HG03354 (cell line): ENCODE data around the gene SLC48A1.
A peak's percentile ranks its signal among the peaks of the same experiment; 100 is the strongest.
"Not testable (repeated sequence)": the region's sequence is repeated elsewhere in the genome, so short reads cannot be mapped to it uniquely, and the experiment has no call there.

Source experiments
- ATAC-seq: cut with Tn5 transposase; IDR thresholded peaks from one replicate; pipeline ENCODE4 v1.9.1; 2021; ENCODE audit warnings: mild to moderate bottlenecking; ENCODE audit not compliant: unreplicated experiment, poor library complexity, severe bottlenecking

Gene SLC48A1

GRCh38 chr12:47804171-47804570 is 31.1 kb downstream of the SLC48A1 start:
- ATAC-seq, result no peak

DNA sequence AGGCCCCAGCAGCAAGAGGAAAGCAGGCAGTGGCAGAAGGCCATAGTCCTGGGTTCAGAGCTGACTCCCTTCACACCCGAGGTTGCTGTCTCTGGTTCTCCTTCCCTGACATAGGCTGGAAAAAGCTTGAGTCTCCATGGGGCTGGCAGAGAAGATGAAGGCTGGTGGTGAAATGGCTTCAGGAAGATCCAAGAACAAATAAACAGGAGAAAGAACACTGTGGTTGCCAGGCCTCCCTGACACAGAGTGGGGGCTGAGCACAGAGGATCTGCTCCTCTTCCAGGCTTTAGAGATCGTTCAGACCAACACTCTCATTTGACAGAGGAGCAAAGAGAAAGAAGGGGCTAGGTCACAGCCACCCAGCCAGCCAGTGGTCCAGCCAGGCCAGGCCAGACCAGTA is 32.4 kb downstream of the SLC48A1 start:
- no peak for ATAC-seq

- ATAC-seq, result no peak
Measured at GRCh38 chr12:47807338-47807737, 34.3 kb downstream of the SLC48A1 start.

GRCh38 chr12:47808050-47808449 is 35.0 kb downstream of the SLC48A1 start:
- peak; percentile 49 for ATAC-seq

GRCh38 chr12:47808574-47809365 is 35.7 kb downstream of the SLC48A1 start:
- peak; percentile 22 for ATAC-seq

- not testable (repeated sequence) for ATAC-seq
Measured at GRCh38 chr12:47809518-47809917, 36.5 kb downstream of the SLC48A1 start.

GRCh38 chr12:47811072-47811396 is 38.0 kb downstream of the SLC48A1 start:
- no peak for ATAC-seq

- ATAC-seq, result no peak
Measured at GRCh38 chr12:47811581-47812484, 38.8 kb downstream of the SLC48A1 start.

DNA sequence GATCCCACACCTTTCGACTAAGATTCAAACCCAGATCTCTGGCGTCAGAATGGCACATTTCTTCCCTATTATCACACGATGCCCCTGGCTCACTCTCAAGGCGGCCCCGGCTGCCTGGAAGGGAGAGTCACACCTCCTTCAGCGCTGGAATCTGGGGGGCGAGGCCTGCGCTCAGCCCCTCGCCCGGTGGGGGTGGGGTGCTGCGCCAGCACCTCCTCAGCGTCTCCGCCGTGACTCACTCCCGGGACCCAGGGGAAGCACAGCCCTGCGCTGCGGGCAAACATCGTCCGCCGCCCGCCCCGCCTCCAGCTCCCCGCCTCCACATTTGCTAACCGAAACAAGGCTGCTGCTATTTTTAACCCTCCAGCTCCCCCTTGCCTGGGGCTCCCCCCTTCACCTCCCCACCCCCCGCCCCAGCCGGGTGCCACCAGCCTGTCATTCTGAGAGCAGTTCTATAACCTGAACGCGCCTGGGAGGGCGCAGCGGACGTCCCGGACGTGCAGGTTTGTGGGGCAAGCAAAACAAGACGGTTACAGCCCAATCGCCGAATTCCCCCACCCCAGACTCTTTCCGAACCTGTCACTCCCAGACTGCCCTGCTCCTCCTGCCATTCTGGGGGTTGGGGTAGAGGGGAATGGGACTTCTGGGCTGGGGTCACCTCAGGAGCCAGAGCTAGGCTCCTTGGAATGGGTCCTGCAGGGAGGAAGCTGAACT is 39.9 kb downstream of the SLC48A1 start:
- ATAC-seq, result peak; percentile 64

GRCh38 chr12:47813511-47814196 is 40.6 kb downstream of the SLC48A1 start:
- ATAC-seq, result peak; percentile 49

- no peak for ATAC-seq
Measured at GRCh38 chr12:47814539-47815170, 41.6 kb downstream of the SLC48A1 start.

GRCh38 chr12:47815447-47815846 is 42.4 kb downstream of the SLC48A1 start:
- not testable (repeated sequence) for ATAC-seq

- ATAC-seq, result no peak
Measured at GRCh38 chr12:47816403-47817271, 43.6 kb downstream of the SLC48A1 start.

DNA sequence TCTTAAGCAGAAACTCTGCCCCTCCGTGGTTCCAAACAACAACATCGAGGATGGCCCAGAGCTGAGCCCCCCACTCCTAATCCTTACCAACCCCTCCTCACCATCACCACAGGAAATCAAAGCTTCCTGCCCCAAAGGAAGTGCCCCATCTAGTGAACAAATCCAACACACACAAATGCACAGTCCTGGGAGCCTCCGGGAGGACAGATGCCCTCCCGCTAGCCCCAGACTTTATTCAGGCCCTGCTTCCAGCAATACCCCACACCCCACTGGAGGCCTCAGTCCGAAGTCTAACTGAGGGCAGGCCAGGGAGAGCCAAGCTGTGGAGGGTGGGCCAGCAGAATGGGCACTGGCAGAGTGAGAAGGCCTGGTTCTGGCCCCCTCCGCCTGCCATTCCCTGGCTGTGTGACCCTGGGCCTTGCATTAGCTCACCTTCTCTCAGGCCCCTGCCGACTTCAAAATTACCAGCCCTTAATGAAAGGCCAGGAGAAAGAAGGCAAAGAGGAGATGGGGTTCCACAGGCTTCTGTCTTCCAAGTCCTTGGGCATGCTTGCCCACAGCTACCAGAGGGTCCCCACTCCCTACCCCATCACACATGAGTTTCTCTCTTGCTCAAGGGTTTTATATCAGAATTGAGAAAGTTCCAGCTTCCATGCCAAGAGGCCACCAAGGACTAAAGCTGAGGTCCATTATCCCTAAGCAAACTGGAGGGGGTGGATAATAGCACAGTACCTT is 44.4 kb downstream of the SLC48A1 start:
- no peak for ATAC-seq

- no peak for ATAC-seq
Measured at GRCh38 chr12:47818007-47818376, 45.0 kb downstream of the SLC48A1 start.

- peak; percentile 6 for ATAC-seq
Measured at GRCh38 chr12:47818467-47819137, 45.6 kb downstream of the SLC48A1 start.

DNA sequence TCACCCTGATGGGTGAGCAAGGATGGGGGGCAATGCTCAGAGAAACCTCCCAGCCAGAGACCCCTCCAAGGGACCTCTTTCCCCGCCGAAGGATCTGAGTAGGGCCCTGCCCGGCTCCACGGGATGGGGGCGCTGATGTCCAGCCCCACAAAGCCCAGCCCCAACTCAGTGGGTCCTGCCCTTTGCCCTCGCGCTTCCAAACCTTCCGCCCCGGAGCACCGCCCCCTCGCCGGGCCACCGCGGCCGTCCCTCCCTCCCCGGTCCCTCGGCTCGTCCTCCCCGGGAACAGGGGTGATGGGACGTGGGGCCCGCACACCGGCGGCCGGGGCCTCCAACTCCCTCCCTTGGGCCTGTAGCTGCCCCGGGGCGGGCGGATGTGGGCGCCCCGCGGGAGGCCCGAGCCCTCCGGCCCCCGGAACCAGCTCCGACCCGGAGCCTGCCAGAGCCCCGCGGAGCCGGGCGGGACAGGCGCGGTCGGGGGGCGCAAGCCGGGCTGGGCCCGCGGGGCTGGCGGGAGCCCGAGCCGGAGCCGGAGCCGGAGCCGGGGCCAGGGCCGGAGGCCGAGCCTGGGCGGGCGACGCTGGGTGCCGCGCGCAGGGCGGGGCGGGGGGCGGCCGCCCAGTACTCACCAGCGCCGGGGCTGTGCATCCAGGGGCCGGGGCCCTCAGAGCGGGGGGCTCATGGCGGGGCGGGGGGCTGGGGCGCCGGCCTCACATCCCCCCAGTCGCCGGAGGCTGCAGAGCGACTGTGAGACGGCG is 46.3 kb downstream of the SLC48A1 start:
- peak; percentile 41 for ATAC-seq
